Measurements from ENCODE around the gene ACOT12. TPM values are rescaled to one million over a fixed set of nuclear protein-coding genes. Genes with fewer than 3 reads are reported as not detected.

Gene ACOT12
- total and polyA plus RNA-seq, 8 donors: not detected

- Histone ChIP-seq H3K27me3 (no peaks in the 10 kb centered on the region), H3K4me3 (no peak overlapping the region), H3K4me1 (no peaks in the 10 kb centered on the region), H3K9me3 (no peaks in the 10 kb centered on the region), H3K27ac (no peak overlapping the region), H3K36me3 (no peaks in the 10 kb centered on the region)
- DNase-seq: no peak
- WGBS, 5 donors: 88 to 100% (median 97%) methylated on average over 2 of the region's 2 CpGs
- TF ChIP-seq, protein P1, sequence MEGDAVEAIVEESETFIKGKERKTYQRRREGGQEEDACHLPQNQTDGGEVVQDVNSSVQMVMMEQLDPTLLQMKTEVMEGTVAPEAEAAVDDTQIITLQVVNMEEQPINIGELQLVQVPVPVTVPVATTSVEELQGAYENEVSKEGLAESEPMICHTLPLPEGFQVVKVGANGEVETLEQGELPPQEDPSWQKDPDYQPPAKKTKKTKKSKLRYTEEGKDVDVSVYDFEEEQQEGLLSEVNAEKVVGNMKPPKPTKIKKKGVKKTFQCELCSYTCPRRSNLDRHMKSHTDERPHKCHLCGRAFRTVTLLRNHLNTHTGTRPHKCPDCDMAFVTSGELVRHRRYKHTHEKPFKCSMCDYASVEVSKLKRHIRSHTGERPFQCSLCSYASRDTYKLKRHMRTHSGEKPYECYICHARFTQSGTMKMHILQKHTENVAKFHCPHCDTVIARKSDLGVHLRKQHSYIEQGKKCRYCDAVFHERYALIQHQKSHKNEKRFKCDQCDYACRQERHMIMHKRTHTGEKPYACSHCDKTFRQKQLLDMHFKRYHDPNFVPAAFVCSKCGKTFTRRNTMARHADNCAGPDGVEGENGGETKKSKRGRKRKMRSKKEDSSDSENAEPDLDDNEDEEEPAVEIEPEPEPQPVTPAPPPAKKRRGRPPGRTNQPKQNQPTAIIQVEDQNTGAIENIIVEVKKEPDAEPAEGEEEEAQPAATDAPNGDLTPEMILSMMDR (IDR thresholded peaks at IDR 0.05): no peak
- TF ChIP-seq POLR2AphosphoS5 (IDR thresholded peaks at IDR 0.05) (no peak), POLR2A (IDR thresholded peaks at IDR 0.05) (no peak), EP300 (IDR thresholded peaks at IDR 0.05) (no peak)
- intact Hi-C loops (cut with DNase I; ENCODE audit: low total_unique reads): no loop called here
Observed at GRCh38 chr5:81326554-81326953, 67.4 kb downstream of the ACOT12 start.

DNA sequence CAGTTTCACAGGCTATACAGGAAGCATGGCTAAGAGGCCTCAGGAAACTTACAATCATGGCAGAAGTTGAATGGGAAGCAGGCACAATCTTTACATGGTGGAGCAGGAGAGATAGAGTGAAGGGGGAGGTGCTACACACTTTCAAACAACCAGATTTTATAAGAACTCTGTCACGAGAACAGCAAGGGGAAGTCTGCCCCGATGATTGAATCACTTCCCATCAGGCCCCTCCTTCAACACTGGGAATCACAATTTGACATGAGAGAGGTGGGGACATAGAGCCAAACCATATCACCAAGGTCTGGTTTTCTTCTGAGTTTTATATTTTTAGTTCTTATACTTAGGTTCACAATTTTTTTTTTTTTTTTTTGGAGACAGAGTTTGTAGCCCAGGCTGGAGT, 76.4 kb downstream of the ACOT12 start:
- Histone ChIP-seq H3K4me1 (no peaks in the 10 kb centered on the region), H3K4me3 (no peak overlapping the region), H3K36me3 (peaks cover 0 to 26% (median 24%) of the 10 kb centered on the region in 4 donors), H3K9me3 (no peaks in the 10 kb centered on the region), H3K27me3 (no peaks in the 10 kb centered on the region), H3K27ac (no peak overlapping the region)
- WGBS, 5 donors: 47 to 81% (median 62%) methylated on average over 2 of the region's 2 CpGs
- TF ChIP-seq POLR2AphosphoS5 (IDR thresholded peaks at IDR 0.05) (no peak), EP300 (IDR thresholded peaks at IDR 0.05) (no peak), POLR2A (IDR thresholded peaks at IDR 0.05) (no peak)
- DNase-seq: no peak
- intact Hi-C loops (cut with DNase I; ENCODE audit: low total_unique reads): no loop called here

GRCh38 chr5:81316571-81316970, 77.4 kb downstream of the ACOT12 start:
- no peak for DNase-seq
- Histone ChIP-seq H3K4me1 (no peaks in the 10 kb centered on the region), H3K36me3 (peaks cover 0 to 36% (median 33%) of the 10 kb centered on the region in 4 donors), H3K9me3 (no peaks in the 10 kb centered on the region), H3K27me3 (no peaks in the 10 kb centered on the region), H3K27ac (no peak overlapping the region), H3K4me3 (no peak overlapping the region)
- intact Hi-C loops (cut with DNase I; ENCODE audit: low total_unique reads): no loop called here
- no peak for TF ChIP-seq POLR2AphosphoS5 (IDR thresholded peaks at IDR 0.05)
- no peak for TF ChIP-seq POLR2A (IDR thresholded peaks at IDR 0.05)
- TF ChIP-seq, protein P1 (IDR thresholded peaks at IDR 0.05): no peak
- no peak for TF ChIP-seq EP300 (IDR thresholded peaks at IDR 0.05)
- 78 to 88% (median 86%) methylated on average over 2 of the region's 2 CpGs for WGBS, 5 donors

GRCh38 chr5:81315830-81316229, 78.1 kb downstream of the ACOT12 start:
- peaks cover 0 to 43% (median 41%) of the 10 kb centered on the region in 4 donors for H3K36me3 ChIP-seq
- H3K9me3 ChIP-seq: no peaks in the 10 kb centered on the region
- H3K4me3 ChIP-seq: no peak overlapping the region
- H3K4me1 ChIP-seq: no peaks in the 10 kb centered on the region
- 91 to 96% (median 92%) methylated on average over 4 of the region's 4 CpGs for WGBS, 5 donors
- intact Hi-C loops (cut with DNase I; ENCODE audit: low total_unique reads): no loop called here
- H3K27me3 ChIP-seq: no peaks in the 10 kb centered on the region
- TF ChIP-seq POLR2AphosphoS5 (IDR thresholded peaks at IDR 0.05): no peak
- TF ChIP-seq POLR2A (IDR thresholded peaks at IDR 0.05): no peak
- TF ChIP-seq EP300 (IDR thresholded peaks at IDR 0.05): no peak
- TF ChIP-seq, protein P1 (IDR thresholded peaks at IDR 0.05): no peak
- H3K27ac ChIP-seq: no peak overlapping the region
- no peak for DNase-seq

- Histone ChIP-seq H3K9me3 (no peaks in the 10 kb centered on the region), H3K27me3 (no peaks in the 10 kb centered on the region), H3K4me3 (no peak overlapping the region), H3K27ac (no peak overlapping the region), H3K4me1 (no peaks in the 10 kb centered on the region), H3K36me3 (peaks cover 0 to 48% (median 46%) of the 10 kb centered on the region in 4 donors)
- no peak for DNase-seq
- WGBS, 5 donors: 76 to 88% (median 84%) methylated on average over 1 of the region's 1 CpG
- no peak for TF ChIP-seq POLR2AphosphoS5 (IDR thresholded peaks at IDR 0.05)
- TF ChIP-seq POLR2A (IDR thresholded peaks at IDR 0.05): no peak
- no peak for TF ChIP-seq EP300 (IDR thresholded peaks at IDR 0.05)
- TF ChIP-seq, protein P1 (IDR thresholded peaks at IDR 0.05): no peak
- intact Hi-C loops (cut with DNase I; ENCODE audit: low total_unique reads): no loop called here
Observed at GRCh38 chr5:81315336-81315735, 78.6 kb downstream of the ACOT12 start.
